HFFc6 (cell line): ENCODE results near the gene OLFM3. TPM values are rescaled to one million over a fixed set of nuclear protein-coding genes. Genes with fewer than 3 reads are reported as not detected.
A peak's percentile ranks its signal among the peaks of the same experiment; 100 is the strongest.

Experiments
- DNase-seq: peaks from one replicate; pipeline ENCODE4 v3.0.0-alpha.2; 2018
- H3K27ac Mint-ChIP-seq: 2 replicates; pipeline ENCODE4 v1.8.0; 2020; ENCODE audit warnings: mild to moderate bottlenecking, mixed read lengths
- H3K27me3 Mint-ChIP-seq: 2 replicates; pipeline ENCODE4 v1.8.0; 2021; ENCODE audit warnings: mild to moderate bottlenecking, moderate library complexity, mixed read lengths; ENCODE audit not compliant: insufficient read depth
- H3K36me3 Mint-ChIP-seq: 2 replicates; pipeline ENCODE4 v1.8.0; 2021; ENCODE audit warnings: low read depth, mixed read lengths
- H3K4me1 Mint-ChIP-seq: 2 replicates; pipeline ENCODE4 v1.8.0; 2020; ENCODE audit warnings: low read depth, mixed read lengths
- H3K4me3 Mint-ChIP-seq: 2 replicates; pipeline ENCODE4 v1.8.0; 2020; ENCODE audit warnings: mild to moderate bottlenecking, moderate library complexity, mixed read lengths
- H3K9me3 Mint-ChIP-seq: 2 replicates; pipeline ENCODE4 v1.8.0; 2020; ENCODE audit warnings: mild to moderate bottlenecking, mixed read lengths
- CTCF ChIP-seq: fragments of 200-600 bp; sonication (generic); IDR thresholded peaks from 2 replicates; pipeline ENCODE4 v1.5.0; 2021; ENCODE audit warnings: antibody characterized with exemption, mild to moderate bottlenecking
- total RNA-seq, 6 experiments: library from RNA; stranded (reverse); fragmentation: NEBNext Ultra II Directional; extraction: Animal tissue kit (Norgen Biotek cat#: 25700); gene quantifications; 2 replicates in 1 of 6; 3 replicates in 5 of 6; pipeline ENCODE4 v1.2.3, GENCODE V29; 2021

The OLFM3 gene
- total RNA-seq, 6 experiments from 2014 or later: not detected

GRCh38 chr1:101841824-101842223 is 154.9 kb downstream of the OLFM3 start:
- Mint-ChIP-seq H3K36me3 (no peaks in the 10 kb centered on the region), H3K27ac (no peak overlapping the region), H3K4me3 (no peak overlapping the region), H3K27me3 (no peaks in the 10 kb centered on the region), H3K4me1 (no peaks in the 10 kb centered on the region), H3K9me3 (peaks cover 33% of the 10 kb centered on the region)
- TF ChIP-seq CTCF: no peak
- no peak for DNase-seq

GRCh38 chr1:101835988-101836387 is 160.7 kb downstream of the OLFM3 start:
- Mint-ChIP-seq H3K4me1 (no peaks in the 10 kb centered on the region), H3K27ac (no peak overlapping the region), H3K9me3 (peaks cover 40% of the 10 kb centered on the region), H3K4me3 (no peak overlapping the region), H3K27me3 (no peaks in the 10 kb centered on the region), H3K36me3 (no peaks in the 10 kb centered on the region)
- TF ChIP-seq CTCF: no peak
- no peak for DNase-seq

GRCh38 chr1:101833312-101833711 is 163.4 kb downstream of the OLFM3 start:
- H3K27me3 Mint-ChIP-seq: no peaks in the 10 kb centered on the region
- no peak for TF ChIP-seq CTCF
- DNase-seq: no peak
- H3K36me3 Mint-ChIP-seq: no peaks in the 10 kb centered on the region
- H3K4me1 Mint-ChIP-seq: no peaks in the 10 kb centered on the region
- H3K4me3 Mint-ChIP-seq: no peak overlapping the region
- peaks cover 27% of the 10 kb centered on the region for H3K9me3 Mint-ChIP-seq
- no peak overlapping the region for H3K27ac Mint-ChIP-seq

GRCh38 chr1:101826416-101826815 is 170.3 kb downstream of the OLFM3 start:
- no peak overlapping the region for H3K4me3 Mint-ChIP-seq
- H3K9me3 Mint-ChIP-seq: peaks cover 13% of the 10 kb centered on the region
- H3K36me3 Mint-ChIP-seq: no peaks in the 10 kb centered on the region
- no peak overlapping the region for H3K27ac Mint-ChIP-seq
- H3K4me1 Mint-ChIP-seq: no peaks in the 10 kb centered on the region
- TF ChIP-seq CTCF: no peak
- DNase-seq: no peak
- no peaks in the 10 kb centered on the region; the same call in 1 of the 2 replicates for H3K27me3 Mint-ChIP-seq

GRCh38 chr1:101820071-101820470 is 176.7 kb downstream of the OLFM3 start:
- no peak overlapping the region for H3K4me3 Mint-ChIP-seq
- peaks cover 15% of the 10 kb centered on the region for H3K9me3 Mint-ChIP-seq
- H3K27ac Mint-ChIP-seq: no peak overlapping the region
- H3K4me1 Mint-ChIP-seq: no peaks in the 10 kb centered on the region
- peak; percentile 2 for DNase-seq
- no peaks in the 10 kb centered on the region for H3K36me3 Mint-ChIP-seq
- H3K27me3 Mint-ChIP-seq: no peaks in the 10 kb centered on the region
- TF ChIP-seq CTCF: peak; percentile 41; the same call in 1 of the 2 replicates

- Mint-ChIP-seq H3K27ac (no peak overlapping the region), H3K36me3 (no peaks in the 10 kb centered on the region), H3K27me3 (no peaks in the 10 kb centered on the region), H3K4me1 (no peaks in the 10 kb centered on the region), H3K4me3 (no peak overlapping the region), H3K9me3 (peaks cover 24% of the 10 kb centered on the region)
- no peak for TF ChIP-seq CTCF
- DNase-seq: no peak
Observed at GRCh38 chr1:101816262-101816661, 180.5 kb downstream of the OLFM3 start.
